ENCODE data around the gene KPTN.
A peak's percentile ranks its signal among the peaks of the same experiment; 100 is the strongest.

KPTN gene

GRCh38 chr19:47473336-47473735, 10.7 kb downstream of the KPTN start:
- peak in 1 of 10 donors; percentile 40 for DNase-seq
- intact Hi-C loops (cut with DNase I), result no loop called here

GRCh38 chr19:47471733-47472457, 12.1 kb downstream of the KPTN start, which contains the start of gene SLC8A2:
Gene SLC8A2 (minus strand): TSS chr19:47471893. CDS start chr19:47466403, 5,490 bp downstream.
- intact Hi-C loops (cut with DNase I), result no loop called here
- DNase-seq, result peak in 9 of 10 donors; percentile 43 to 93 (median 67)

- DNase-seq, result peak in 1 of 10 donors; percentile 47
- intact Hi-C loops (cut with DNase I), result no loop called here
Measured at GRCh38 chr19:47471381-47471732, 12.7 kb downstream of the KPTN start.

- DNase-seq, result peak in 1 of 10 donors; percentile 68
- intact Hi-C loops (cut with DNase I), result no loop called here
Measured at GRCh38 chr19:47470447-47471195, 13.4 kb downstream of the KPTN start.

- DNase-seq, result no peak
- intact Hi-C loops (cut with DNase I), result no loop called here
Measured at GRCh38 chr19:47469719-47470118, 14.3 kb downstream of the KPTN start.

- DNase-seq, result peak in 1 of 10 donors; percentile 52
Measured at GRCh38 chr19:47469363-47469700, 14.7 kb downstream of the KPTN start.

GRCh38 chr19:47467914-47468313, 16.1 kb downstream of the KPTN start:
- intact Hi-C loops (cut with DNase I), result no loop called here
- no peak for DNase-seq

More at GRCh38 chr19:47469363-47469700, 14.7 kb downstream of the KPTN start:
- intact Hi-C loops (cut with DNase I), result no loop called here

GRCh38 chr19:47465957-47466356, 18.1 kb downstream of the KPTN start:
- intact Hi-C loops (cut with DNase I), result no loop called here
- peak in 1 of 10 donors; percentile 70 for DNase-seq

GRCh38 chr19:47464675-47465419, 19.2 kb downstream of the KPTN start:
- intact Hi-C loops (cut with DNase I), result no loop called here
- no peak for DNase-seq

GRCh38 chr19:47461876-47462275, 22.1 kb downstream of the KPTN start:
- intact Hi-C loops (cut with DNase I), result no loop called here
- peak in 1 of 10 donors; percentile 20 for DNase-seq

- peak in 2 of 10 donors; percentile 9 to 43 for DNase-seq
- intact Hi-C loops (cut with DNase I), result no loop called here
Measured at GRCh38 chr19:47459477-47459876, 24.5 kb downstream of the KPTN start.

- intact Hi-C loops (cut with DNase I), result no loop called here
Measured at GRCh38 chr19:47458672-47459071, 25.3 kb downstream of the KPTN start.

GRCh38 chr19:47456721-47457474, 27.1 kb downstream of the KPTN start:
- DNase-seq, result peak in 1 of 10 donors; percentile 73
- intact Hi-C loops (cut with DNase I), result no loop called here

More at GRCh38 chr19:47458672-47459071, 25.3 kb downstream of the KPTN start:
- DNase-seq, result no peak

- intact Hi-C loops (cut with DNase I), result no loop called here
- peak in 1 of 10 donors; percentile 29 for DNase-seq
Measured at GRCh38 chr19:47450478-47450877, 33.5 kb downstream of the KPTN start.

- intact Hi-C loops (cut with DNase I), result no loop called here
- DNase-seq, result peak in 2 of 10 donors; percentile 29 to 71
Measured at GRCh38 chr19:47448360-47448727, 35.7 kb downstream of the KPTN start.

- intact Hi-C loops (cut with DNase I), result no loop called here
- peak in 9 of 10 donors; percentile 46 to 95 (median 59) for DNase-seq
Measured at GRCh38 chr19:47447470-47448359, 36.3 kb downstream of the KPTN start.

- intact Hi-C loops (cut with DNase I), result no loop called here
- peak in 2 of 10 donors; percentile 85 to 90 for DNase-seq
Measured at GRCh38 chr19:47446534-47447469, 37.2 kb downstream of the KPTN start.

GRCh38 chr19:47445937-47446402, 38.0 kb downstream of the KPTN start:
- DNase-seq, result peak in 9 of 10 donors; percentile 38 to 94 (median 57)
- intact Hi-C loops (cut with DNase I), result no loop called here

Measured in posterior cingulate gyrus (tissue), 11 donors.